ENCODE results near the gene KDM3A. TPM values are rescaled to one million over a fixed set of nuclear protein-coding genes. Genes with fewer than 3 reads are reported as not detected.

KDM3A gene
- polyA plus RNA-seq (51.2 and 54.6 TPM in 2 replicates), polyA minus RNA-seq (82.5 and 96.3 TPM in 2 replicates)

- Histone ChIP-seq H3K9ac (ENCODE audit: low read length) (peak within 1 kb of the TSS; percentile 84), H2AFZ (ENCODE audit: low read depth, low read length) (peak within 1 kb of the TSS; percentile 58), H4K20me1 (ENCODE audit: insufficient read depth) (no peaks in the 10 kb centered on the region), H3K4me3 (ENCODE audit: low read length) (peak within 1 kb of the TSS; percentile 79), H3K36me3 (ENCODE audit: insufficient read depth, low read length) (no peaks in the 10 kb centered on the region), H3K4me2 (ENCODE audit: low read length) (peak within 1 kb of the TSS; percentile 94), H3K9me3 (ENCODE audit: low read length) (peaks cover 5% of the 10 kb centered on the region), H3F3A (ENCODE audit: insufficient read depth, low read length, poor library complexity, severe bottlenecking) (peaks cover 15% of the 10 kb centered on the region), H3K79me2 (replicated peaks; ENCODE audit: insufficient read depth, low read length) (peaks cover 31% of the 10 kb centered on the region), H3K9me2 (ENCODE audit: insufficient read depth, low read length) (no peaks in the 10 kb centered on the region), H3K27me3 (ENCODE audit: insufficient read depth, low read depth, low read length) (no peaks in the 10 kb centered on the region), H3K27ac (ENCODE audit: low read length) (peak within 1 kb of the TSS; percentile 100)
- peak; percentile 80 for TF ChIP-seq MXI1 (conservative IDR thresholded peaks at IDR 0.05; ENCODE audit: poor library complexity, severe bottlenecking)
- no peak for TF ChIP-seq EZH2 (IDR thresholded peaks at IDR 0.05; ENCODE audit: borderline replicate concordance, insufficient read depth, low read length, poor library complexity, severe bottlenecking)
- peak; percentile 92 for TF ChIP-seq TAF1 (IDR thresholded peaks at IDR 0.05; ENCODE audit: low read depth)
- peak; percentile 77 for TF ChIP-seq POLR2AphosphoS5 (IDR thresholded peaks at IDR 0.05)
- TF ChIP-seq, protein P1, sequence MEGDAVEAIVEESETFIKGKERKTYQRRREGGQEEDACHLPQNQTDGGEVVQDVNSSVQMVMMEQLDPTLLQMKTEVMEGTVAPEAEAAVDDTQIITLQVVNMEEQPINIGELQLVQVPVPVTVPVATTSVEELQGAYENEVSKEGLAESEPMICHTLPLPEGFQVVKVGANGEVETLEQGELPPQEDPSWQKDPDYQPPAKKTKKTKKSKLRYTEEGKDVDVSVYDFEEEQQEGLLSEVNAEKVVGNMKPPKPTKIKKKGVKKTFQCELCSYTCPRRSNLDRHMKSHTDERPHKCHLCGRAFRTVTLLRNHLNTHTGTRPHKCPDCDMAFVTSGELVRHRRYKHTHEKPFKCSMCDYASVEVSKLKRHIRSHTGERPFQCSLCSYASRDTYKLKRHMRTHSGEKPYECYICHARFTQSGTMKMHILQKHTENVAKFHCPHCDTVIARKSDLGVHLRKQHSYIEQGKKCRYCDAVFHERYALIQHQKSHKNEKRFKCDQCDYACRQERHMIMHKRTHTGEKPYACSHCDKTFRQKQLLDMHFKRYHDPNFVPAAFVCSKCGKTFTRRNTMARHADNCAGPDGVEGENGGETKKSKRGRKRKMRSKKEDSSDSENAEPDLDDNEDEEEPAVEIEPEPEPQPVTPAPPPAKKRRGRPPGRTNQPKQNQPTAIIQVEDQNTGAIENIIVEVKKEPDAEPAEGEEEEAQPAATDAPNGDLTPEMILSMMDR (IDR thresholded peaks at IDR 0.05; ENCODE audit: poor library complexity, severe bottlenecking) = peak; percentile 48
- TF ChIP-seq SMC3 (conservative IDR thresholded peaks at IDR 0.05; ENCODE audit: poor library complexity) = peak; percentile 54
- peak; percentile 95 for TF ChIP-seq EP300 (conservative IDR thresholded peaks at IDR 0.05; ENCODE audit: poor library complexity, severe bottlenecking)
- TF ChIP-seq, protein P2, sequence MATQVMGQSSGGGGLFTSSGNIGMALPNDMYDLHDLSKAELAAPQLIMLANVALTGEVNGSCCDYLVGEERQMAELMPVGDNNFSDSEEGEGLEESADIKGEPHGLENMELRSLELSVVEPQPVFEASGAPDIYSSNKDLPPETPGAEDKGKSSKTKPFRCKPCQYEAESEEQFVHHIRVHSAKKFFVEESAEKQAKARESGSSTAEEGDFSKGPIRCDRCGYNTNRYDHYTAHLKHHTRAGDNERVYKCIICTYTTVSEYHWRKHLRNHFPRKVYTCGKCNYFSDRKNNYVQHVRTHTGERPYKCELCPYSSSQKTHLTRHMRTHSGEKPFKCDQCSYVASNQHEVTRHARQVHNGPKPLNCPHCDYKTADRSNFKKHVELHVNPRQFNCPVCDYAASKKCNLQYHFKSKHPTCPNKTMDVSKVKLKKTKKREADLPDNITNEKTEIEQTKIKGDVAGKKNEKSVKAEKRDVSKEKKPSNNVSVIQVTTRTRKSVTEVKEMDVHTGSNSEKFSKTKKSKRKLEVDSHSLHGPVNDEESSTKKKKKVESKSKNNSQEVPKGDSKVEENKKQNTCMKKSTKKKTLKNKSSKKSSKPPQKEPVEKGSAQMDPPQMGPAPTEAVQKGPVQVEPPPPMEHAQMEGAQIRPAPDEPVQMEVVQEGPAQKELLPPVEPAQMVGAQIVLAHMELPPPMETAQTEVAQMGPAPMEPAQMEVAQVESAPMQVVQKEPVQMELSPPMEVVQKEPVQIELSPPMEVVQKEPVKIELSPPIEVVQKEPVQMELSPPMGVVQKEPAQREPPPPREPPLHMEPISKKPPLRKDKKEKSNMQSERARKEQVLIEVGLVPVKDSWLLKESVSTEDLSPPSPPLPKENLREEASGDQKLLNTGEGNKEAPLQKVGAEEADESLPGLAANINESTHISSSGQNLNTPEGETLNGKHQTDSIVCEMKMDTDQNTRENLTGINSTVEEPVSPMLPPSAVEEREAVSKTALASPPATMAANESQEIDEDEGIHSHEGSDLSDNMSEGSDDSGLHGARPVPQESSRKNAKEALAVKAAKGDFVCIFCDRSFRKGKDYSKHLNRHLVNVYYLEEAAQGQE (IDR thresholded peaks at IDR 0.05; ENCODE audit: borderline replicate concordance) = peak; percentile 82
- peak; percentile 50 for TF ChIP-seq RAD21 (conservative IDR thresholded peaks at IDR 0.05)
Measured at GRCh38 chr2:86440631-86441391, at the start of gene KDM3A. TSS of gene KDM3A (plus strand) at chr2:86441371. CDS start at chr2:86442048, 677 bp downstream.

DNA sequence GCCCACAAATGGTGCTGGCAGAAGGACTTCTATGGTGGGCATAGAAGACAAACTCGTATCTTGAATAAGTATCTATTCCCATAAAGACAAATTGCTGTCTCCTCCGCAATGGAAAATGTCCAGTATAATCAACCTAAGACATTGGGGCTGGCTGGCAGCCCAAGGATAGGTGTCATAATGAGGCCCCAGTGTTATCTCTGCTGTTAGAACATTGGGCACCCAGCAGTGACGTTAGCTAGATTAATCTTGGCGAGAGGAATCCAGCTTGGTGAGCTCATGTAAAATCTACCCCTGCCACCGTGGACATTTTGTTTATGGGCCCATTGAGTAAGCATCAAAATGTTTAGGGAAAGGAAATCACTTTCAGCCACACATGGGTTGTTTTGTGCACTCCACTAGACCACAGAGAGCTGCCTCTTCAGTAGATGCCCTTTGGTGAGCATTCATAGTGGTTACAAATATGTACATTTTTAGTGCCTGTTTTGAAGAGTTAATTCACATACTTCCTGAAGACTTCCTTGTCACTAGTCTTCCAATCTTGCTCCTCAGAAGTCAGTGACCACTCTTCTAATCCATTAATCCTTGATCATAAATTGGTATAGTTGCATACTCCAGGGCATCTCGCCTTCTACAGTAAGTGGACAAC, 48.2 kb upstream of the KDM3A start:
- Histone ChIP-seq H4K20me1 (ENCODE audit: insufficient read depth) (no peaks in the 10 kb centered on the region), H2AFZ (ENCODE audit: low read depth, low read length) (no peak overlapping the region), H3K4me2 (ENCODE audit: low read length) (no peak overlapping the region), H3K79me2 (replicated peaks; ENCODE audit: insufficient read depth, low read length) (no peaks in the 10 kb centered on the region), H3F3A (ENCODE audit: insufficient read depth, low read length, poor library complexity, severe bottlenecking) (no peaks in the 10 kb centered on the region), H3K9me2 (ENCODE audit: insufficient read depth, low read length) (no peaks in the 10 kb centered on the region), H3K4me3 (ENCODE audit: low read length) (no peak overlapping the region), H3K27me3 (ENCODE audit: insufficient read depth, low read depth, low read length) (no peaks in the 10 kb centered on the region), H3K36me3 (ENCODE audit: insufficient read depth, low read length) (no peaks in the 10 kb centered on the region), H3K9ac (ENCODE audit: low read length) (no peak overlapping the region), H3K27ac (ENCODE audit: low read length) (no peak overlapping the region), H3K9me3 (ENCODE audit: low read length) (no peaks in the 10 kb centered on the region)
- no peak for TF ChIP-seq EP300 (conservative IDR thresholded peaks at IDR 0.05; ENCODE audit: poor library complexity, severe bottlenecking)
- no peak for TF ChIP-seq TAF1 (IDR thresholded peaks at IDR 0.05; ENCODE audit: low read depth)
- TF ChIP-seq RAD21 (conservative IDR thresholded peaks at IDR 0.05) = no peak
- TF ChIP-seq MXI1 (conservative IDR thresholded peaks at IDR 0.05; ENCODE audit: poor library complexity, severe bottlenecking) = no peak
- TF ChIP-seq, protein P1 (IDR thresholded peaks at IDR 0.05; ENCODE audit: poor library complexity, severe bottlenecking) = no peak
- TF ChIP-seq, protein P2 (IDR thresholded peaks at IDR 0.05; ENCODE audit: borderline replicate concordance) = no peak
- TF ChIP-seq SMC3 (conservative IDR thresholded peaks at IDR 0.05; ENCODE audit: poor library complexity) = no peak
- TF ChIP-seq POLR2AphosphoS5 (IDR thresholded peaks at IDR 0.05) = no peak
- no peak for TF ChIP-seq EZH2 (IDR thresholded peaks at IDR 0.05; ENCODE audit: borderline replicate concordance, insufficient read depth, low read length, poor library complexity, severe bottlenecking)
